Endothelial cell of umbilical vein (primary cell): Measurements from ENCODE around the gene TMEM119. TPM values are rescaled to one million over a fixed set of nuclear protein-coding genes. Genes with fewer than 3 reads are reported as not detected.

ENCODE experiments used
- BruUV-seq: library from RNA; stranded (reverse); fragments of 400-500 nt; replicated peaks from 2 replicates; lab custom pipeline; 2021; lab: Mats Ljungman, UMichigan
- CTCF ChIA-PET: fragments of 300-600, 350-600 bp; sonication (Branson Sonifier 250); formaldehyde crosslinking; loops from one replicate; lab custom pipeline; 2021; ENCODE audit warnings: antibody characterized with exemption, inconsistent platforms; lab: Charles Lee
- POLR2A ChIA-PET: fragments of 300-600, 350-600 bp; sonication (Branson Sonifier 250); formaldehyde crosslinking; loops from one replicate; lab custom pipeline; 2021; ENCODE audit warnings: antibody characterized with exemption, inconsistent platforms; lab: Charles Lee
- DNase-seq: peaks from one replicate; pipeline ENCODE4 v3.0.0-alpha.2; 2011; ENCODE audit warnings: low read depth, low spot score
- FAIRE-seq: peaks from 2 replicates; lab custom pipeline; 2011; peaks lifted over from hg19 to GRCh38; lab: Jason Lieb, UNC
- H2AFZ ChIP-seq: 2 replicates; pipeline ENCODE4 v1.6.0; 2012; ENCODE audit warnings: low read depth, low read length, control low read depth, inconsistent platforms
- H3K27ac ChIP-seq: 2 replicates; pipeline ENCODE4 v1.5.1; 2011; ENCODE audit warnings: low read depth, mild to moderate bottlenecking, control low read depth, low read length, moderate library complexity; ENCODE audit not compliant: insufficient read depth
- H3K27me3 ChIP-seq, 2 experiments: 2 replicates each; pipeline versions ENCODE4 v1.6.0 to v1.6.1; 2011; ENCODE audit warnings: low read length in 2 of 2, mixed read lengths in 1 of 2; ENCODE audit not compliant: control insufficient read depth in 2 of 2, insufficient read depth in 2 of 2
- H3K36me3 ChIP-seq, 2 experiments: 2 replicates in 1 of 2; 3 replicates in 1 of 2; pipeline ENCODE4 v1.5.1; 2011; ENCODE audit warnings: low read length in 2 of 2, mild to moderate bottlenecking in 1 of 2, moderate library complexity in 1 of 2; ENCODE audit not compliant: control insufficient read depth in 2 of 2, insufficient read depth in 2 of 2; ENCODE audit errors: extremely low read depth in 1 of 2
- H3K4me1 ChIP-seq: 3 replicates; pipeline ENCODE4 v1.5.1; 2011; ENCODE audit warnings: mild to moderate bottlenecking, low read length; ENCODE audit not compliant: control insufficient read depth, insufficient read depth; ENCODE audit errors: extremely low read depth
- H3K4me2 ChIP-seq: 2 replicates; pipeline ENCODE4 v1.6.1; 2011; ENCODE audit warnings: low read length, control low read depth, mixed read lengths; ENCODE audit not compliant: insufficient read depth
- H3K4me3 ChIP-seq, 3 experiments: fragments of 200-600 bp in 1 of 3; sonication (generic), shearing (Covaris generic) in 1 of 3; replicated peaks in 1 of 3; 2 replicates each; pipeline ENCODE4 v1.5.1; 2011 to 2016; ENCODE audit warnings: control low read depth in 3 of 3, low read length in 3 of 3, mild to moderate bottlenecking in 2 of 3, inconsistent platforms in 1 of 3, low read depth in 1 of 3, moderate library complexity in 1 of 3; ENCODE audit not compliant: insufficient read depth in 1 of 3
- H3K79me2 ChIP-seq: 2 replicates; pipeline ENCODE4 v1.6.0; 2012; ENCODE audit warnings: low read length, inconsistent platforms; ENCODE audit not compliant: control insufficient read depth, insufficient read depth
- H3K9ac ChIP-seq: replicated peaks from 2 replicates; pipeline ENCODE3; 2011; ENCODE audit warnings: low read length, control low read depth; ENCODE audit not compliant: insufficient read depth; ENCODE audit errors: extremely low read depth
- H3K9me1 ChIP-seq: replicated peaks from 3 replicates; pipeline ENCODE4 v1.6.0; 2011; ENCODE audit warnings: mild to moderate bottlenecking, low read length; ENCODE audit not compliant: control insufficient read depth, insufficient read depth; ENCODE audit errors: extremely low read depth
- H3K9me3 ChIP-seq: replicated peaks from 2 replicates; pipeline ENCODE4 v1.5.1; 2012; ENCODE audit warnings: low read length, inconsistent platforms; ENCODE audit not compliant: control insufficient read depth, insufficient read depth
- H4K20me1 ChIP-seq: replicated peaks from 2 replicates; pipeline ENCODE3; 2011; ENCODE audit warnings: mild to moderate bottlenecking, low read length; ENCODE audit not compliant: control insufficient read depth, insufficient read depth; ENCODE audit errors: extremely low read depth
- EZH2 ChIP-seq: IDR thresholded peaks from 2 replicates; pipeline ENCODE4 v1.6.1; 2012; ENCODE audit warnings: borderline replicate concordance, low read depth, mild to moderate bottlenecking, moderate library complexity, low read length, inconsistent platforms; ENCODE audit not compliant: severe bottlenecking
- FOS ChIP-seq: IDR thresholded peaks from 2 replicates; pipeline ENCODE4 v1.6.1; 2011; ENCODE audit warnings: mild to moderate bottlenecking, low read length, moderate library complexity, borderline replicate concordance; ENCODE audit not compliant: insufficient read depth
- GATA2 ChIP-seq: IDR thresholded peaks from 2 replicates; pipeline ENCODE4 v1.7.0; 2011; ENCODE audit warnings: low read depth, mild to moderate bottlenecking, moderate library complexity, mixed read lengths, low read length; ENCODE audit not compliant: insufficient read length, insufficient read depth
- JUN ChIP-seq: IDR thresholded peaks from 2 replicates; pipeline ENCODE4 v1.6.1; 2011; ENCODE audit warnings: borderline replicate concordance, low read depth; ENCODE audit not compliant: insufficient read length, insufficient read depth
- MYC ChIP-seq: IDR thresholded peaks from one replicate; pipeline ENCODE4 v1.6.1; 2011; ENCODE audit warnings: mild to moderate bottlenecking, low read depth, low read length
- POLR2A ChIP-seq: IDR thresholded peaks from 2 replicates; pipeline ENCODE4 v1.6.1; 2012; ENCODE audit warnings: low read depth, mild to moderate bottlenecking, control low read depth, low read length
- POLR2AphosphoS5 ChIP-seq: IDR thresholded peaks from 2 replicates; pipeline ENCODE4 v1.6.1; 2012; ENCODE audit warnings: low read depth, mild to moderate bottlenecking, control low read depth, low read length, moderate library complexity; ENCODE audit not compliant: insufficient read depth
- dilution Hi-C: fragments of 300-500 bp; cut with MboI; formaldehyde crosslinking; loops from one replicate; pipeline ENCODE4 v1.15.0; 2019; ENCODE audit warnings: low sequenced_read_pairs; ENCODE audit not compliant: extremely low pct_ligation_motif_present
- intact Hi-C: fragments of 100-400 bp; cut with micrococcal nuclease; formaldehyde crosslinking; loops from one replicate; pipeline ENCODE4 v1.10.0; 2022
- polyA plus RNA-seq, 4 experiments: library from polyadenylated mRNA; depleted of rRNA in 3 of 4; stranded (reverse) in 3 of 4; unstranded in 1 of 4; fragments of >200 nt; gene quantifications; 2 replicates each; pipeline versions ENCODE4 v1.2.1 to v1.2.3, GENCODE V29; 2011 to 2012; ENCODE audit warnings: missing spikeins in 1 of 4
- total RNA-seq: library from RNA; stranded (reverse); gene quantifications from 2 replicates; pipeline ENCODE4 v1.2.3, GENCODE V29; 2021
- TF ChIP-seq, protein P1 (sequence below), 2 donors: IDR thresholded peaks; 1 replicate in 1 of 2; 2 replicates in 1 of 2; pipeline ENCODE4 v1.5.1; 2011; ENCODE audit warnings: low read length in 2 of 2, mild to moderate bottlenecking in 2 of 2, moderate library complexity in 2 of 2, control low read depth in 1 of 2, inconsistent platforms in 1 of 2, low read depth in 1 of 2; ENCODE audit not compliant: insufficient read depth in 1 of 2; ENCODE audit errors: extremely low read depth in 1 of 2
- TF ChIP-seq, protein P2 (sequence below): IDR thresholded peaks from 2 replicates; pipeline ENCODE4 v1.6.1; 2011; ENCODE audit not compliant: insufficient read depth, insufficient read length

The TMEM119 gene
- total and polyA plus RNA-seq, 2 donors (not counting 3 experiments of a cell fraction or from before 2014, with no cell fraction given) = not detected

DNA sequence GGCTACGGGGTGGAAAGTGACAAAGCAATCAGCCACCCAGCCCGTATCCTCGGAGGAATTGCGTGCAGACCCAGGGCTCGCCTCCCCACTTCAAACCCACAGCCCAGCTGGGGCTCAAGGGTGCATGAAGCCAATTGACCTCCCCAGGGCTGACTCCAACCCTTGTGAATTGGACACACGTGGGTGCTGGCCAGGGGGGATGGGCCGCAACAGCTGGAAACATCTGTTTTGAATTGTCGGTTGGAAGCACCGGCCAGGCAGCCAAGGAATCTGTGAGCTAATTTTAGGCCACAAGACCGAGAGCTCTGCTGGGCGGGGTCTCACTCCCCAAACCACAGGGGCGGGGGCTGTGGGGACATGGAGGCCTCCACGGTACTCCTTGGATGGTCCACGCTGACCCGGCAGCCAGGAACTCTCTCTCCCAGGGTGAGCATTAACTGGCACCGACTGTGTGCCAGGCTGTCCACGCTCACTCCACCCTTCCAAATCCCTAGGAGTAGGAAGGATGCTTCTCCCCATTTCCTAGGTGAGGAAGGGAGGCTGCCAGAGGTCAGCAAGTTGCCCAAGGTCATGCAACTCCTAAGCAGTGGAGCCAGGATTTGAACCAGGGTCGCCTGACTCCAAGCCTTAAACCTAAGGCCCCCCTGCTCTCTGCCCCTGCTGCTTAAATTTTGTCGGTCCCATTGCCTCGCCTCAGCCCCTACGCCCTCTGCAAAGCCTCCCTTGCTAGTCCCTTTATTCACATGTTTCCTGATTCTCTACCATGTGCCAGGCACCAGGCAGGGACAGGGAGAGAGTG is 11.9 kb upstream of the TMEM119 start:
- Histone ChIP-seq H4K20me1 (no peaks in the 10 kb centered on the region), H3K79me2 (no peaks in the 10 kb centered on the region), H2AFZ (no peak overlapping the region), H3K9me3 (no peaks in the 10 kb centered on the region), H3K9ac (no peak overlapping the region), H3K27me3 (no peaks in the 10 kb centered on the region), H3K9me1 (no peaks in the 10 kb centered on the region), H3K4me3 (no peak overlapping the region), H3K4me1 (no peaks in the 10 kb centered on the region), H3K4me2 (no peak overlapping the region), H3K27ac (no peak overlapping the region), H3K36me3 (no peaks in the 10 kb centered on the region)
- dilution Hi-C loops (no loop called here), intact Hi-C loops (no loop called here)
- TF ChIP-seq GATA2 (no peak), EZH2 (no peak), POLR2A (no peak), JUN (no peak), MYC (no peak), FOS (no peak), POLR2AphosphoS5 (no peak)
- TF ChIP-seq, protein P1, sequence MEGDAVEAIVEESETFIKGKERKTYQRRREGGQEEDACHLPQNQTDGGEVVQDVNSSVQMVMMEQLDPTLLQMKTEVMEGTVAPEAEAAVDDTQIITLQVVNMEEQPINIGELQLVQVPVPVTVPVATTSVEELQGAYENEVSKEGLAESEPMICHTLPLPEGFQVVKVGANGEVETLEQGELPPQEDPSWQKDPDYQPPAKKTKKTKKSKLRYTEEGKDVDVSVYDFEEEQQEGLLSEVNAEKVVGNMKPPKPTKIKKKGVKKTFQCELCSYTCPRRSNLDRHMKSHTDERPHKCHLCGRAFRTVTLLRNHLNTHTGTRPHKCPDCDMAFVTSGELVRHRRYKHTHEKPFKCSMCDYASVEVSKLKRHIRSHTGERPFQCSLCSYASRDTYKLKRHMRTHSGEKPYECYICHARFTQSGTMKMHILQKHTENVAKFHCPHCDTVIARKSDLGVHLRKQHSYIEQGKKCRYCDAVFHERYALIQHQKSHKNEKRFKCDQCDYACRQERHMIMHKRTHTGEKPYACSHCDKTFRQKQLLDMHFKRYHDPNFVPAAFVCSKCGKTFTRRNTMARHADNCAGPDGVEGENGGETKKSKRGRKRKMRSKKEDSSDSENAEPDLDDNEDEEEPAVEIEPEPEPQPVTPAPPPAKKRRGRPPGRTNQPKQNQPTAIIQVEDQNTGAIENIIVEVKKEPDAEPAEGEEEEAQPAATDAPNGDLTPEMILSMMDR (IDR thresholded peaks at IDR 0.05; ENCODE audit: extremely low read depth in 1 of 2, insufficient read depth in 1 of 2, low read depth in 1 of 2, low read length in 2 of 2) = no peak
- TF ChIP-seq, protein P2, sequence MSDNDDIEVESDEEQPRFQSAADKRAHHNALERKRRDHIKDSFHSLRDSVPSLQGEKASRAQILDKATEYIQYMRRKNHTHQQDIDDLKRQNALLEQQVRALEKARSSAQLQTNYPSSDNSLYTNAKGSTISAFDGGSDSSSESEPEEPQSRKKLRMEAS = no peak
- CTCF ChIA-PET = interaction anchor here (1.2 to 3.1 kb wide), 3 partner anchors 9 to 341 kb away, joined by 3 to 15 read pairs (median 4); partner anchors contain the start of gene ISCU
- no peak for FAIRE-seq
- POLR2A ChIA-PET = no interaction called here
- no peak for DNase-seq
- BruUV-seq = no TSS peak
